ENCODE measurements around the gene IL12B.

Gene IL12B

GRCh38 chr5:159310511-159310910 lies 19.8 kb downstream of the IL12B start:
- H3K79me2 ChIP-seq (ENCODE audit: insufficient read depth, low read length): no peaks in the 10 kb centered on the region
- H3K9me3 ChIP-seq (ENCODE audit: insufficient read depth, low read length): no peaks in the 10 kb centered on the region
- no peaks in the 10 kb centered on the region for H3K9me2 ChIP-seq (replicated peaks; ENCODE audit: insufficient read depth, low read length)
- H3K27me3 ChIP-seq (ENCODE audit: low read length): no peaks in the 10 kb centered on the region
- no peak overlapping the region for H3K27ac ChIP-seq (ENCODE audit: low read depth, low read length)
- no peak overlapping the region for H3K4me3 ChIP-seq (ENCODE audit: insufficient read depth, low read length, poor library complexity, severe bottlenecking)
- H3F3A ChIP-seq (ENCODE audit: insufficient read depth): no peaks in the 10 kb centered on the region
- TF ChIP-seq CTCF (IDR thresholded peaks at IDR 0.05; ENCODE audit: insufficient read depth, low read length, poor library complexity, severe bottlenecking): no peak
- TF ChIP-seq EZH2phosphoT487 (conservative IDR thresholded peaks at IDR 0.05; ENCODE audit: low read length): no peak
- H3K36me3 ChIP-seq (ENCODE audit: low read length): no peaks in the 10 kb centered on the region
- no peak overlapping the region for H3K9ac ChIP-seq (ENCODE audit: low read length)
- H3K4me2 ChIP-seq (ENCODE audit: low read depth, low read length, poor library complexity, severe bottlenecking): peak overlapping the region; percentile 21
- H2AFZ ChIP-seq (ENCODE audit: low read depth, low read length, severe bottlenecking): peak overlapping the region; percentile 21
- H4K20me1 ChIP-seq (ENCODE audit: low read depth, low read length): no peaks in the 10 kb centered on the region

GRCh38 chr5:159309689-159310433 lies 20.4 kb downstream of the IL12B start:
- Histone ChIP-seq H3K9ac (ENCODE audit: low read length) (no peak overlapping the region), H3K9me2 (replicated peaks; ENCODE audit: insufficient read depth, low read length) (no peaks in the 10 kb centered on the region), H3K27ac (ENCODE audit: low read depth, low read length) (no peak overlapping the region), H3K79me2 (ENCODE audit: insufficient read depth, low read length) (no peaks in the 10 kb centered on the region), H3K36me3 (ENCODE audit: low read length) (no peaks in the 10 kb centered on the region), H3K4me3 (ENCODE audit: insufficient read depth, low read length, poor library complexity, severe bottlenecking) (no peak overlapping the region), H4K20me1 (ENCODE audit: low read depth, low read length) (no peaks in the 10 kb centered on the region), H2AFZ (ENCODE audit: low read depth, low read length, severe bottlenecking) (no peak overlapping the region), H3F3A (ENCODE audit: insufficient read depth) (no peaks in the 10 kb centered on the region), H3K27me3 (ENCODE audit: low read length) (no peaks in the 10 kb centered on the region), H3K4me2 (ENCODE audit: low read depth, low read length, poor library complexity, severe bottlenecking) (no peak overlapping the region), H3K9me3 (ENCODE audit: insufficient read depth, low read length) (no peaks in the 10 kb centered on the region)
- TF ChIP-seq EZH2phosphoT487 (conservative IDR thresholded peaks at IDR 0.05; ENCODE audit: low read length): no peak
- TF ChIP-seq CTCF (IDR thresholded peaks at IDR 0.05; ENCODE audit: insufficient read depth, low read length, poor library complexity, severe bottlenecking): no peak

GRCh38 chr5:159304961-159305595 lies 25.2 kb downstream of the IL12B start:
- H4K20me1 ChIP-seq (ENCODE audit: low read depth, low read length): no peaks in the 10 kb centered on the region
- H3K9me2 ChIP-seq (replicated peaks; ENCODE audit: insufficient read depth, low read length): no peaks in the 10 kb centered on the region
- H3K9ac ChIP-seq (ENCODE audit: low read length): no peak overlapping the region
- H3K4me3 ChIP-seq (ENCODE audit: insufficient read depth, low read length, poor library complexity, severe bottlenecking): no peak overlapping the region
- no peaks in the 10 kb centered on the region for H3K27me3 ChIP-seq (ENCODE audit: low read length)
- H3K27ac ChIP-seq (ENCODE audit: low read depth, low read length): no peak overlapping the region
- no peaks in the 10 kb centered on the region for H3F3A ChIP-seq (ENCODE audit: insufficient read depth)
- peaks cover 2% of the 10 kb centered on the region; the same call in 1 of the 2 replicates for H3K36me3 ChIP-seq (ENCODE audit: low read length)
- no peak overlapping the region for H3K4me2 ChIP-seq (ENCODE audit: low read depth, low read length, poor library complexity, severe bottlenecking)
- 0 out of 2 replicates have a peak, but pooled peaks cover 10% of the 10 kb centered on the region for H3K9me3 ChIP-seq (ENCODE audit: insufficient read depth, low read length)
- TF ChIP-seq EZH2phosphoT487 (conservative IDR thresholded peaks at IDR 0.05; ENCODE audit: low read length) (no peak), CTCF (IDR thresholded peaks at IDR 0.05; ENCODE audit: insufficient read depth, low read length, poor library complexity, severe bottlenecking) (no peak)
- H3K79me2 ChIP-seq (ENCODE audit: insufficient read depth, low read length): no peaks in the 10 kb centered on the region
- no peak overlapping the region for H2AFZ ChIP-seq (ENCODE audit: low read depth, low read length, severe bottlenecking)
